ENCODE data around the gene IL31RA.
"Not testable (repeated sequence)": the region's sequence is repeated elsewhere in the genome, so short reads cannot be mapped to it uniquely, and the experiment has no call there.

DNA sequence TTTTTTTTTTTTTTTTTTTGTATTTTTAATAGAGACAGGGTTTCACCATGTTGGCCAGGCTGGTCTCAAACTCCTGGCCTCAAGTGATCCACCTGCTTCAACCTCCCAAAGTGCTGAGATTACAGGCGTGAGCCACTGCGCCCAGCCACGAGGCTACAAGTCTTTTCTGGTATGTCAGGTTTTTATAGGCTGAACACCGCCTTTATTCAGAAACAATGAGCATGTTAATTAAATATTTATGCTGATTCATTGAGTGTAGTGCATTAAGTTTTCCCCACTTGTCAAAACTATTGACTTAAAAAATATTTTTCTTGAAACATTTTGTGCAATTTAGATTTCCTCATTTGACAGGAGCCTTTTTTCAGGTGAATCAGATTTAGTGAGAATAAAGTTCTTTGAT is 35.2 kb upstream of the IL31RA start:
- TF ChIP-seq, protein P1, sequence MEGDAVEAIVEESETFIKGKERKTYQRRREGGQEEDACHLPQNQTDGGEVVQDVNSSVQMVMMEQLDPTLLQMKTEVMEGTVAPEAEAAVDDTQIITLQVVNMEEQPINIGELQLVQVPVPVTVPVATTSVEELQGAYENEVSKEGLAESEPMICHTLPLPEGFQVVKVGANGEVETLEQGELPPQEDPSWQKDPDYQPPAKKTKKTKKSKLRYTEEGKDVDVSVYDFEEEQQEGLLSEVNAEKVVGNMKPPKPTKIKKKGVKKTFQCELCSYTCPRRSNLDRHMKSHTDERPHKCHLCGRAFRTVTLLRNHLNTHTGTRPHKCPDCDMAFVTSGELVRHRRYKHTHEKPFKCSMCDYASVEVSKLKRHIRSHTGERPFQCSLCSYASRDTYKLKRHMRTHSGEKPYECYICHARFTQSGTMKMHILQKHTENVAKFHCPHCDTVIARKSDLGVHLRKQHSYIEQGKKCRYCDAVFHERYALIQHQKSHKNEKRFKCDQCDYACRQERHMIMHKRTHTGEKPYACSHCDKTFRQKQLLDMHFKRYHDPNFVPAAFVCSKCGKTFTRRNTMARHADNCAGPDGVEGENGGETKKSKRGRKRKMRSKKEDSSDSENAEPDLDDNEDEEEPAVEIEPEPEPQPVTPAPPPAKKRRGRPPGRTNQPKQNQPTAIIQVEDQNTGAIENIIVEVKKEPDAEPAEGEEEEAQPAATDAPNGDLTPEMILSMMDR (IDR thresholded peaks at IDR 0.05) = not testable (repeated sequence)
- TF ChIP-seq CHD2 (IDR thresholded peaks at IDR 0.05; ENCODE audit: low read length, partially characterized antibody); CHD4 (IDR thresholded peaks at IDR 0.05; ENCODE audit: borderline replicate concordance); HOXB13 (CRISPR knock-in tag; IDR thresholded peaks at IDR 0.05; ENCODE audit: low read depth); JUN (IDR thresholded peaks at IDR 0.05): not testable (repeated sequence)
- TF ChIP-seq, protein P2, sequence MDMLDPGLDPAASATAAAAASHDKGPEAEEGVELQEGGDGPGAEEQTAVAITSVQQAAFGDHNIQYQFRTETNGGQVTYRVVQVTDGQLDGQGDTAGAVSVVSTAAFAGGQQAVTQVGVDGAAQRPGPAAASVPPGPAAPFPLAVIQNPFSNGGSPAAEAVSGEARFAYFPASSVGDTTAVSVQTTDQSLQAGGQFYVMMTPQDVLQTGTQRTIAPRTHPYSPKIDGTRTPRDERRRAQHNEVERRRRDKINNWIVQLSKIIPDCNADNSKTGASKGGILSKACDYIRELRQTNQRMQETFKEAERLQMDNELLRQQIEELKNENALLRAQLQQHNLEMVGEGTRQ (IDR thresholded peaks at IDR 0.05) = not testable (repeated sequence)

Measured in A549 (cell line).